Fibroblast of lung (primary cell): ENCODE measurements around the gene ZNF407. TPM values are rescaled to one million over a fixed set of nuclear protein-coding genes. Genes with fewer than 3 reads are reported as not detected.

Experiments
- DNase-seq, 2 donors: peaks; one replicate each; pipeline versions ENCODE4 v3.0.0 to v3.0.0-alpha.2; 2010; ENCODE audit warnings: low read depth in 2 of 2
- H2AFZ ChIP-seq: 2 replicates; pipeline ENCODE4 v1.5.1; 2012; ENCODE audit warnings: low read length, control low read depth, inconsistent platforms
- H3K27ac ChIP-seq: 2 replicates; pipeline ENCODE4 v1.5.1; 2011; ENCODE audit warnings: low read length, control low read depth; ENCODE audit not compliant: insufficient read depth
- H3K27me3 ChIP-seq: 2 replicates; pipeline ENCODE4 v1.5.1; 2011; ENCODE audit warnings: mild to moderate bottlenecking, low read length; ENCODE audit not compliant: control insufficient read depth, insufficient read depth
- H3K36me3 ChIP-seq: 2 replicates; pipeline ENCODE4 v1.5.1; 2011; ENCODE audit warnings: low read length; ENCODE audit not compliant: control insufficient read depth, insufficient read depth
- H3K4me1 ChIP-seq: 2 replicates; pipeline ENCODE4 v1.5.1; 2011; ENCODE audit warnings: low read length; ENCODE audit not compliant: control insufficient read depth, insufficient read depth; ENCODE audit errors: extremely low read depth
- H3K4me2 ChIP-seq: 2 replicates; pipeline ENCODE4 v1.5.1; 2011; ENCODE audit warnings: low read length, control low read depth; ENCODE audit not compliant: insufficient read depth; ENCODE audit errors: extremely low read depth
- H3K4me3 ChIP-seq, 4 experiments: fragments of 200-600 bp in 1 of 4; sonication (generic) in 1 of 4; replicated peaks in 1 of 4; 2 replicates each; pipeline ENCODE4 v1.5.1; 2011 to 2016; ENCODE audit warnings: low read length in 4 of 4, low read depth in 3 of 4, mild to moderate bottlenecking in 3 of 4, control low read depth in 2 of 4, inconsistent platforms in 1 of 4, mixed read lengths in 1 of 4; ENCODE audit not compliant: insufficient read depth in 1 of 4; ENCODE audit errors: control extremely low read depth in 1 of 4
- H3K79me2 ChIP-seq: 2 replicates; pipeline ENCODE4 v1.5.1; 2012; ENCODE audit warnings: mild to moderate bottlenecking, low read length, inconsistent platforms; ENCODE audit not compliant: control insufficient read depth, insufficient read depth
- H3K9ac ChIP-seq: 2 replicates; pipeline ENCODE4 v1.5.1; 2011; ENCODE audit warnings: mild to moderate bottlenecking, low read length, control low read depth; ENCODE audit not compliant: insufficient read depth
- H3K9me3 ChIP-seq: 2 replicates; pipeline ENCODE4 v1.5.1; 2012; ENCODE audit warnings: low read depth, low read length; ENCODE audit not compliant: control insufficient read depth, insufficient read depth
- H4K20me1 ChIP-seq: 2 replicates; pipeline ENCODE4 v1.5.1; 2011; ENCODE audit warnings: low read length; ENCODE audit not compliant: control insufficient read depth, insufficient read depth; ENCODE audit errors: extremely low read depth
- CTCF ChIP-seq, 2 donors: IDR thresholded peaks in 1 of 2; conservative IDR thresholded peaks in 1 of 2; 1 replicate in 1 of 2; 2 replicates in 1 of 2; pipeline ENCODE4 v1.5.1; 2011 to 2012; ENCODE audit warnings: low read length in 2 of 2, control low read depth in 1 of 2, inconsistent platforms in 1 of 2, low read depth in 1 of 2, mild to moderate bottlenecking in 1 of 2
- EZH2 ChIP-seq: IDR thresholded peaks from 2 replicates; pipeline ENCODE4 v1.5.1; 2012; ENCODE audit warnings: low read length, control low read depth, mild to moderate bottlenecking; ENCODE audit errors: missing control alignments
- polyA plus RNA-seq, 2 donors: library from polyadenylated mRNA; depleted of rRNA in 1 of 2; stranded (reverse) in 1 of 2; unstranded in 1 of 2; fragments of >200 nt; gene quantifications; 2 replicates each; pipeline ENCODE4 v1.2.1, GENCODE V29; 2011 to 2012; ENCODE audit warnings: missing spikeins in 1 of 2
- total RNA-seq: library from RNA; depleted of rRNA; stranded (reverse); fragments of >200 nt; gene quantifications from 2 replicates; pipeline ENCODE4 v1.2.1, GENCODE V29; 2014

ZNF407 gene
- total and polyA plus RNA-seq, 2 donors (not counting 1 experiment from before 2014, with no cell fraction given): 5.1 to 12.6 TPM

- DNase-seq: no peak
- Histone ChIP-seq H3K4me3 (no peak overlapping the region), H3K9ac (no peak overlapping the region), H3K36me3 (no peaks in the 10 kb centered on the region), H4K20me1 (no peaks in the 10 kb centered on the region), H3K4me2 (no peak overlapping the region), H2AFZ (no peak overlapping the region), H3K27me3 (no peaks in the 10 kb centered on the region), H3K27ac (no peak overlapping the region), H3K4me1 (peaks cover 2% of the 10 kb centered on the region), H3K9me3 (no peaks in the 10 kb centered on the region), H3K79me2 (no peaks in the 10 kb centered on the region)
- TF ChIP-seq EZH2 (no peak), CTCF (conservative IDR thresholded peaks at IDR 0.05 in 1 of 2, IDR thresholded peaks at IDR 0.05 in 1 of 2; ENCODE audit: low read depth in 1 of 2, low read length in 2 of 2) (no peak)
Measured at GRCh38 chr18:74996996-74997395, 399.3 kb downstream of the ZNF407 start.

GRCh38 chr18:75000920-75001319, 403.2 kb downstream of the ZNF407 start:
- H2AFZ ChIP-seq: no peak overlapping the region
- no peak overlapping the region for H3K4me2 ChIP-seq
- H4K20me1 ChIP-seq: no peaks in the 10 kb centered on the region
- no peak overlapping the region for H3K27ac ChIP-seq
- TF ChIP-seq CTCF (conservative IDR thresholded peaks at IDR 0.05 in 1 of 2, IDR thresholded peaks at IDR 0.05 in 1 of 2; ENCODE audit: low read depth in 1 of 2, low read length in 2 of 2) (no peak), EZH2 (no peak)
- H3K36me3 ChIP-seq: no peaks in the 10 kb centered on the region
- no peaks in the 10 kb centered on the region for H3K4me1 ChIP-seq
- H3K27me3 ChIP-seq: no peaks in the 10 kb centered on the region
- no peak overlapping the region for H3K4me3 ChIP-seq
- DNase-seq: no peak
- no peaks in the 10 kb centered on the region for H3K79me2 ChIP-seq
- H3K9ac ChIP-seq: no peak overlapping the region
- no peaks in the 10 kb centered on the region for H3K9me3 ChIP-seq

- DNase-seq: peak; percentile 44 to 46
- H3K4me2 ChIP-seq: no peak overlapping the region
- no peaks in the 10 kb centered on the region for H3K9me3 ChIP-seq
- H2AFZ ChIP-seq: no peak overlapping the region
- H3K4me1 ChIP-seq: no peaks in the 10 kb centered on the region
- no peak overlapping the region for H3K27ac ChIP-seq
- no peaks in the 10 kb centered on the region for H4K20me1 ChIP-seq
- H3K4me3 ChIP-seq: no peak overlapping the region
- H3K27me3 ChIP-seq: no peaks in the 10 kb centered on the region
- H3K9ac ChIP-seq: no peak overlapping the region
- no peaks in the 10 kb centered on the region for H3K36me3 ChIP-seq
- TF ChIP-seq EZH2 (no peak), CTCF (conservative IDR thresholded peaks at IDR 0.05 in 1 of 2, IDR thresholded peaks at IDR 0.05 in 1 of 2; ENCODE audit: low read depth in 1 of 2, low read length in 2 of 2) (no peak)
- H3K79me2 ChIP-seq: no peaks in the 10 kb centered on the region
Measured at GRCh38 chr18:75003039-75003438, 405.4 kb downstream of the ZNF407 start.
